AG09309 (cell line): Measurements from ENCODE around the gene RSRC1.
"Not testable (repeated sequence)": the region's sequence is repeated elsewhere in the genome, so short reads cannot be mapped to it uniquely, and the experiment has no call there.

Experiments used
- DNase-seq: peaks from one replicate; pipeline ENCODE4 v3.0.0-alpha.2; 2010; ENCODE audit warnings: low read depth
- H3K4me3 ChIP-seq: 2 replicates; pipeline ENCODE4 v1.5.1; 2011; ENCODE audit warnings: mild to moderate bottlenecking, low read depth, low read length, moderate library complexity; ENCODE audit not compliant: control insufficient read depth
- CTCF ChIP-seq: IDR thresholded peaks from 2 replicates; pipeline ENCODE4 v1.5.1; 2011; ENCODE audit warnings: mild to moderate bottlenecking, low read depth, low read length, inconsistent platforms; ENCODE audit not compliant: insufficient read depth, control insufficient read depth; ENCODE audit errors: missing control alignments

RSRC1 gene

GRCh38 chr3:158109804-158110657 lies at the start of gene RSRC1:
TSS of gene RSRC1 (plus strand) at chr3:158110089. CDS start at chr3:158122105, 12,016 bp downstream.
- DNase-seq: peak; percentile 62
- peak within 1 kb of the TSS; percentile 90 for H3K4me3 ChIP-seq
- no peak for TF ChIP-seq CTCF

- not testable (repeated sequence) for DNase-seq, H3K4me3 ChIP-seq
Observed at GRCh38 chr3:158065574-158065973, 44.3 kb upstream of the RSRC1 start.

GRCh38 chr3:158072790-158073189 lies 37.1 kb upstream of the RSRC1 start:
- DNase-seq: no peak
- no peak overlapping the region for H3K4me3 ChIP-seq
- TF ChIP-seq CTCF: no peak

- no peak overlapping the region for H3K4me3 ChIP-seq
- no peak for DNase-seq
- TF ChIP-seq CTCF: no peak
Observed at GRCh38 chr3:158074591-158074990, 35.3 kb upstream of the RSRC1 start.

GRCh38 chr3:158079599-158079998 lies 30.3 kb upstream of the RSRC1 start:
- no peak overlapping the region for H3K4me3 ChIP-seq
- TF ChIP-seq CTCF: no peak
- DNase-seq: no peak

GRCh38 chr3:158084651-158085050 lies 25.2 kb upstream of the RSRC1 start:
- H3K4me3 ChIP-seq: no peak overlapping the region
- TF ChIP-seq CTCF: no peak
- DNase-seq: no peak

GRCh38 chr3:158085358-158085757 lies 24.5 kb upstream of the RSRC1 start:
- TF ChIP-seq CTCF: no peak
- no peak overlapping the region for H3K4me3 ChIP-seq
- no peak for DNase-seq
